ENCODE measurements around the gene FOXP1. TPM values are rescaled to one million over a fixed set of nuclear protein-coding genes. Genes with fewer than 3 reads are reported as not detected.

The FOXP1 gene
- total RNA-seq, 1 donor from 2014 or later: 31.1 TPM

GRCh38 chr3:71520161-71521020 lies 63.1 kb downstream of the FOXP1 start:
- Mint-ChIP-seq H3K36me3 (ENCODE audit: unreplicated experiment) (no peaks in the 10 kb centered on the region), H3K27ac (ENCODE audit: unreplicated experiment) (no peak overlapping the region), H3K4me1 (ENCODE audit: low read depth, unreplicated experiment) (peaks cover 9% of the 10 kb centered on the region)

DNA sequence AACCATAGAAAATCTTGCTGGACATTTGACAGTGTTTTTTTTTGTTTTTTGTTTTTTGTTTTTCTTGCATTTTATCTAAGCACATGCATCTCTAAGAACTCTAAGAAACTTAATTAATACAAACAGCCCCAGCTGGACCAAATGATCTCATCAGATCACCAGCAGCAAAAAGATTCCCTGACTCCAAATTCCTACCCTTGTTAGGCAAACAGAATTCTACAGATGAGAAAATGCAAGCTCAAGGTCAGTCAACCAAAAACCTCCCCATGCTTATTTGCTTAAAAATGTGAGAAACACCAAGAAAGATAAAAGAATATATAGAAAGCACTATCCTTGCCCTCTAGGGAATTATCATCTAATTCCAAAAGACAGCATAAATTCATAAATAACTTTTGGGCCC lies 65.4 kb downstream of the FOXP1 start:
- Mint-ChIP-seq H3K27ac (ENCODE audit: unreplicated experiment) (no peak overlapping the region), H3K4me1 (ENCODE audit: low read depth, unreplicated experiment) (peaks cover 9% of the 10 kb centered on the region), H3K4me3 (ENCODE audit: unreplicated experiment) (no peak overlapping the region), H3K9me3 (ENCODE audit: unreplicated experiment) (peaks cover 5% of the 10 kb centered on the region), H3K27me3 (ENCODE audit: unreplicated experiment) (peaks cover 4% of the 10 kb centered on the region), H3K36me3 (ENCODE audit: unreplicated experiment) (no peaks in the 10 kb centered on the region)
- TF ChIP-seq CTCF (IDR thresholded peaks at IDR 0.05; ENCODE audit: partially characterized antibody, unreplicated experiment): no peak
- DNase-seq: no peak

More at GRCh38 chr3:71520161-71521020, 63.1 kb downstream of the FOXP1 start:
- H3K27me3 Mint-ChIP-seq (ENCODE audit: unreplicated experiment): peaks cover 4% of the 10 kb centered on the region
- peaks cover 5% of the 10 kb centered on the region for H3K9me3 Mint-ChIP-seq (ENCODE audit: unreplicated experiment)
- no peak for TF ChIP-seq CTCF (IDR thresholded peaks at IDR 0.05; ENCODE audit: partially characterized antibody, unreplicated experiment)
- DNase-seq: no peak
- H3K4me3 Mint-ChIP-seq (ENCODE audit: unreplicated experiment): no peak overlapping the region

- no peak for TF ChIP-seq CTCF (IDR thresholded peaks at IDR 0.05; ENCODE audit: partially characterized antibody, unreplicated experiment)
- DNase-seq: no peak
- Mint-ChIP-seq H3K4me3 (ENCODE audit: unreplicated experiment) (no peak overlapping the region), H3K4me1 (ENCODE audit: low read depth, unreplicated experiment) (peaks cover 9% of the 10 kb centered on the region), H3K27me3 (ENCODE audit: unreplicated experiment) (peaks cover 4% of the 10 kb centered on the region), H3K27ac (ENCODE audit: unreplicated experiment) (no peak overlapping the region), H3K9me3 (ENCODE audit: unreplicated experiment) (peaks cover 5% of the 10 kb centered on the region), H3K36me3 (ENCODE audit: unreplicated experiment) (no peaks in the 10 kb centered on the region)
These were observed 66.2 kb downstream of the FOXP1 start for GRCh38 chr3:71517271-71517791.

- Mint-ChIP-seq H3K27ac (ENCODE audit: unreplicated experiment) (no peak overlapping the region), H3K4me1 (ENCODE audit: low read depth, unreplicated experiment) (peaks cover 2% of the 10 kb centered on the region), H3K9me3 (ENCODE audit: unreplicated experiment) (no peaks in the 10 kb centered on the region), H3K4me3 (ENCODE audit: unreplicated experiment) (no peak overlapping the region), H3K36me3 (ENCODE audit: unreplicated experiment) (no peaks in the 10 kb centered on the region), H3K27me3 (ENCODE audit: unreplicated experiment) (no peaks in the 10 kb centered on the region)
- no peak for TF ChIP-seq CTCF (IDR thresholded peaks at IDR 0.05; ENCODE audit: partially characterized antibody, unreplicated experiment)
- DNase-seq: no peak
These were observed 67.7 kb downstream of the FOXP1 start for GRCh38 chr3:71515636-71516365.

All from glutamatergic neuron (in vitro differentiated cells).